NCI-H2171 (cell line): ENCODE results near the gene DNAAF8.

Source experiments
- DNase-seq: peaks from one replicate; lab custom pipeline; 2025; lab: John Stamatoyannopoulos, UW

The DNAAF8 gene

DNA sequence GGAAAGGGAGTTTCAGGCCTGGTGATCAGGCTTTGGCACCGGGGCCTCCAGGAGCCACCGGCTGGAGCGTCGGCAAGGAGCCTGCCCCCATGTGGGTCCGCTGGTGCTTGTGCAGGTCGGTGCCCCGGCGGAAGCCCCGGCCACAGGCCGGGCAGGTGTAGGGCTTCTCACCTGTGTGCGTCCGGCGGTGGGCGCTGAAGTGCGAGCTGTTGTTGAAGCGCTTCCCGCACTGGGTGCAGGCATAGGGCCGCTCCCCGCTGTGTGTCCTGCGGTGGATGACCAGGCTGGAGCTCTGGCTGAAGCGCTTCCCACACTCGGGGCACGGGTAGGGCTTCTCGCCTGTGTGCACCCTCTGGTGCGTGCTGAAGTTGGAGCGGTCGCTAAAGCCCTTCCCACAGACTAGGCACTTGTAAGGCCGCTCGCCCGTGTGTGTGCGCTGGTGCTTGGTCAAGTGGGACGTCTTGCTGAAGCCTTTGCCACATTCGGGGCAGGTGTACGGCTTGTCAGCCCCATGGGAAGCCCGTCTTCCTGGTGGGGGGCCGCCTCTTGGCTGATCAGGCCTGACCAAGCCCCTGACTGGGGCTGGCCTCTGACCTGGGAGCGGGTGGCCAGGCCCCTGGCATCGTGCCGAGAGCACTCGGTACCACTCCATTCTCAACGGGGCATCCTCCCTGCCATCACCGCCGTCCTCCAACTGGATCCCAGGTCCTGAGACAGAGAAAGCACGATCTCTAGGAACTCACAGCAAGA is 18.2 kb downstream of the DNAAF8 start:
- no peak for DNase-seq

DNA sequence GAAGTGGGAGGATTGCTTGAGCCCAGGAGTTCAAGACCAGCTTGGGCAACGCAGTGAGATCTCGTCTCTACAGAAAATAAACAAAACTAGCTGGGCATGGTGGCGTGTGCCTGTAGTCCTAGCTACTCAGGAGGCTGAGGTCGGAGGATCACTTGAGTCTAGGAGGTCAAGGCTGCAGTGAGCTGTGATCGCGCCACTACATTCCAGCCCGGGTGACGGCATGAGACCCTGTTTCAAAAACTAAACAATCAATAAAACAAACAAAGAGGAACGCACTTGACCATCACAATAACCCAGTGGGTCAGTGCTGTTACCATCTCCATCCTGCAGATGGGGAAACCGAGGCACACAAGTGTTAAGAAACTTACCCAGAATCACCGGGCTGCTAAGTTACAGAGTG is 18.9 kb downstream of the DNAAF8 start:
- DNase-seq: no peak

DNA sequence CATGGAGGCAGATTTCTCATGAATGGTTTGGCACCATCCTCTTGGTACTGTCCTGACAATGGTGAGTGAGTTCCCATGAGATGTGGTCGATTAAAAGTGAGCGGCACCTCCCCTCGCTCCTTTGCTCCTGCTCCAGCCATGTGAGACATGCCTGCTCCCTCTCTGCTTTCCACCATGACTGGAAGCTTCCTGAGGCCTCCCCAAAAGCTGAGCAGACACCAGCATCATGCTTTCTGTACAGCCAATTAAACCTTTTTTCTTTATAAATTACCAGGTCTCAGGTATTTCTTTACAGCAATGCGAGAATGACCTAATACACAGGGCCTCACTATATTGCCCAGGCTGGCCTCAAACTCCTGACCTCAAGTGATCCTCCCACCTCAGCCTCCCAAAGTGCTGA is 20.5 kb downstream of the DNAAF8 start:
- DNase-seq: no peak

DNA sequence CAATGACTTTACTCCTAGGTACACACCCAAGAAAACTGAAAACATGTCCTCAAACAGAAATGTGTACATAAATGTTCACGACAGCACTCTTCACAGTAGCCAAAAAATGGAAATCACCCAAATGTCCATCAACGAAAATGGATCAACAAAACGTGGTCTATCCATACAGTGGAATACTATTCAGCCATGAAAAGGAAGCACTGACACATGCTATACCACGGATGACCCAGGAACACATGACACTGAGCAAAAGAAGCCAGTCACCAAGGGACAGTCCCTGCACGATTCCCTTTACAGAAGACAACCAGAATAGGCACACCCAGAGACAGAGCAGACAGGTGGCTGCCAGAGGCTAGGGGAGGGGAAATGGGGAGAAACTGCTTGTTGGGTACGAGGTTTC is 21.4 kb downstream of the DNAAF8 start:
- no peak for DNase-seq

DNA sequence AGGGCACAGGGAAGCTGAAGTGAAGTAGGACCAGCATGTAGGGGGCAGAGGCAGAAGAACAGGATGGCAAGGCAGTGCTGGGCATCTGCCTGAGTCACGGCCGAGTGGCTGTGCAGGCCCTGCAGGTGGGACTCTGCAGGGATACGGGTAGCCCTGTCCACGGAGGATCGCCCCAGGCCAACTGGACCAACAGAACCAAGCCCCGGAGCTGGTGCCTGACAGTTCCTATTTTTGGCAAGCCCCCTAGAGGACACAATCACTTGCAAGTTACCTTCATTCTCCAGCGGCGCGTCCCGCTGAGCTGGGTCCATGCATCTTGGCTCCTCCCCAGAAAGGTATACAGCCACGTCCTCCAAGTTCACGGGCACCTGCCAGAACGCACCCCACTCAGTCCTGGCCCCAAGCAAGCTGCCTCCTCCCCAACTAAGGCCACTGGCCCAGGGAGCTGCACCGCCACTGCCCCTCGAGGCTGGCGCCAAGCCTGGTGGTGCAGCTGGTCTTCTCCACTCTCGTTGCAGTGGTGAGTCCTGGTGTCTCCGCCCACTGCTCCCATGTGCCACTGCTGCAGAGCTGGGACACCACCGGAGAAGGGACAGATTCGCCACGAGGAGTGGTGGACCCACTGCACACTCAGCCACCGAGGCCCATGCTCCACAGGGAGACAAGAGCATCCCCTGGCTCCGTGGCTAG is 26.0 kb downstream of the DNAAF8 start:
- no peak for DNase-seq

DNA sequence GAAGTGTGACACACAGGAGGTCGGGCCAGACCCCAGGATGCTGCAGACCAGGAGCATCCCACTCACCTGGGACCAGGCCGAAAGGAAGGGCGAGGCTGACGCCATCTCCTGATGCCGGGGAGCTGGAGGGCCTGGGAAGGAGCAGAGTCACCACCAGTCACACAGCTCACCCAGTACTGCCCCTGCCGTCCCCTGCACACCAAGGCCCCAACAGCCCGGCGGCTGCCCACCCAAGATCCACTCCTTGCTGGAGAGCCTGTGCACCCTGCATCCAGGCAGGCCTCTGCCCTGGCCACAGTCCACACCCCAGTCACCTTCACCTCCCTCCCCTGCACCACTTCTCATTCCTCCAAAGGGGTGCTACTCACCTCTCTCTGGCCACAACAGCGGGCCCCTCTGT is 27.9 kb downstream of the DNAAF8 start:
- no peak for DNase-seq

DNA sequence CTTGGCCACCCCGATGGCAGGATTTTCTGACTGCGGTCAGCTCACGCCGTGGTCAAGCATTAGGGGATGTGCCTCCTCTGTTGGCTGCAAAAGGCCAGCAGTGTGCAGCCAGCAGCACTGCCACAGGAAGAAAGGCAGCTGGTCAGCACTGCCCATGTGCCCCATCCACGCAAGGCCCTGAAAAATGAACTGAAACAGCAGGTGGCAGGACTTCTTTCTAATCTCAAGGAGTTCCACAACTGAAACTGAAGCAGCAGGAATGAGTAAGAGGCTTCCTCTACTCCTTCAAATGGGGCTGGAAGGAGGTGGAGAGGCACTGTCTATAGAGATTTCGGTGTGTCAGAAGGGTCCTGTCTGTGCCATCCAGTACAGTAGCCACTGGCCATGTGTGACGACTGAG is 29.5 kb downstream of the DNAAF8 start:
- DNase-seq: no peak

DNA sequence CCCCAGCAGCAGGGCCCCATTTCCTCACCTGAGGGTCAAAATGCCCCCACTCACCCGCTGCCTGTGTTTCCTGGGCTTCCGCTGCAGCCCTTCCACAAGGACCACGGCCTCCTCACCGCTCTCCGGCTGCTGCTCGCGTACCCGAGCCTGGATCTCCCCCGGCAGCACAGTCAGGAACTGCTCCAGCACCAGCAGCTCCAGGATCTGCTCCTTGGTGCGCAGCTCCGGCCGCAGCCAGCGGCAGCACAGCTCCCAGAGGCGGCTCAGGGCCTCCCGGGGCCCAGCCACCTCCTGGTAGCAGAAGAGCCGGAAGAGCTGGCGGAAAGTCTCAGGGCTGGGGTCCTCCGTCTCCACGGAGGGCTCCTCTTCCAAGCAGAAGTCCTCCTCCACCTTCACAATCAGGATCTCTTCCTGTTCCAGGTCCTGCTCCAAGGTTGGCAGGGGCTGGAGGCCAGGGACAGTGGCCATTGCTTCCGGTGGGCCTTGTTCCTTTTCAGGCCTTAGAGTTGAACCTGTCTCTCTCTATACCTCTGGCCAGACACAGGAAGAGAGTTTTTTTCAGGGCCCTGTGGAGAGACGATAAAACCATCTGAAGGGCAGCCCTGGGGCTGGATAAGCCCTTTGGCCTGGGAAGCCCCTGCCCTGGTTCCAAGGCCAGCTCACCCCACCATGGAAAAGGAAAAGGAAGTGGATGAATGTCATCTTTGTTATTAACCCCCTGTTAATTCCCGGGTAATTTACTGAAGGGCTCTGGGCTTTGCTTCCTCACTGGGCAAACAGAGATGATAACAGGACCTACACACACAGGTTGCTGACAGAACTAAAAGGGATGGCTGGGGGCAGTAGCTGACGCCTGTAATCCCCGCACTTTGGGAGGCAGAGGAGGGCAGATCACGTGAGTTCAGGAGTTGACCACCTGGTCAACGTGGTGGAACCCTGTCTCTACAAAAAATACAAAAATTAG is 31.5 kb downstream of the DNAAF8 start:
- no peak for DNase-seq

DNA sequence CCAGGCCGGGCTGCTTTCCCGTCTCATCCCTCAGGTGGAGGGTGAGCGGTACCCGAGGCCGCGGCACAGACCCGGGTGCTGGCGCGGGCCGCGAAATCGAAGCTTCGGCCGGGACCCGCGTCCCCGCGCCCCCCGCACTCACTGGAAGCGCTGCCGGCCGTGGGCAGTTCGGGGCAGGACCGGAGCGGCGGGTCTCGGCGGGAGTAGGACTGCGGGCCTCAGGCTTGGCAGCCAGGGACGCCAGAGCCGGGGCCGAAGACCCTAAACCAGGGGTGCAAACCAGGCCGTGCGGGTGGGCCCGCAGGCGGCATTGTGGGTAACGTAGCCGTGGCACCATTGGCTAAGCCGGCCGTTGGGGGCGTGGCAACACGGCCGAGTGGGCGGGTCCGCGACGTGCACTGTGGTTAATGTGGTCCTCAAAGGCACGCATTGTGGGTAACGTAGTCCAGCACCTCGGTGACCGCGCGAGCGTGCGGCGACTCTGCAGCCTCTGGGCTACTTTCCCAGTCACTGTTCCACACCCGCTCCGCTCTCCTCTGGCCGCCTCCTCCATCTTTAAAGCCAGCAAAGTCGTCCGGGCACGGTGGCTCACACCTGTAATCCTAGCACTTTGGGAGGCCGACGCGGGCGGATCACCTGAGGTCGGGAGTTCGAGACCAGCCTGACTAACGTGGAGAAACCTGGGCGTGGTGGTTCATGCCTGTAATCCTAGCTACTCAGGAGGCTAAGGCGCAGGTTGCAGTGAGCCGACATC is 32.7 kb downstream of the DNAAF8 start, which contains the start of gene ZNF500:
Gene ZNF500 (minus strand): TSS at position 288 of the 754 bp plus-strand sequence. CDS start 1,184 bp downstream, outside the sequence.
- peak; percentile 90 for DNase-seq

DNA sequence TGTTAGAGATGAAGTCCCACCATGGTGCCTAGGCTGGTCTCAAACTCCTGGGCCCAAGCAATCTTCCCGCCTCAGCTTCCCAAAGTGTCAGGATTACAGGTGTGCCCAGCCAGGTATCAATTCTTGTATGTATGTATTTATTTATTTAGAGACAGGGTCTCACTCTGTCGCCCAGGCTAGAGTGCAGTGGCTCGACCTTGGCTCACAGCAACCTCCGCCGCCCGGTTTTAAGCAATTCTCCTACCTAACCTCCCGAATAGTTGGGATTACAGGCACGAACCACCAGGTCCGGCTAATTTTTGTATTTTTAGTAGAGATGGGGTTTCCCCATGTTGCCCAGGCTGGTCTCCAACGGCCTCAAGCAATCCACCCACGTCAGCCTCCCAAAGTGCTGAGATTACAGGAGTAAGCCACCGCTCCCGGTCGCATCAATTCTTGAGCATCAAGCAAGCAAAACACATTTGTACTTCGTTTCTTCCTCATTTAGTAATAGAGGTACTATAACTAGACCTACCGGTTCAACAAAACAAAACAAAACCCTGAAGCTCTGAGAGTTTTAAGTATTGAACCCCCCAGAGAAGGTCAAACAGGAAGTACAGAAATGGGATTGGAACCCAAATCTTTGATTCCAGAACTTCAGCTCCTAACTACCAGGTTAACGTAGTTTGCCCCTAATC is 33.7 kb downstream of the DNAAF8 start:
- no peak for DNase-seq

DNA sequence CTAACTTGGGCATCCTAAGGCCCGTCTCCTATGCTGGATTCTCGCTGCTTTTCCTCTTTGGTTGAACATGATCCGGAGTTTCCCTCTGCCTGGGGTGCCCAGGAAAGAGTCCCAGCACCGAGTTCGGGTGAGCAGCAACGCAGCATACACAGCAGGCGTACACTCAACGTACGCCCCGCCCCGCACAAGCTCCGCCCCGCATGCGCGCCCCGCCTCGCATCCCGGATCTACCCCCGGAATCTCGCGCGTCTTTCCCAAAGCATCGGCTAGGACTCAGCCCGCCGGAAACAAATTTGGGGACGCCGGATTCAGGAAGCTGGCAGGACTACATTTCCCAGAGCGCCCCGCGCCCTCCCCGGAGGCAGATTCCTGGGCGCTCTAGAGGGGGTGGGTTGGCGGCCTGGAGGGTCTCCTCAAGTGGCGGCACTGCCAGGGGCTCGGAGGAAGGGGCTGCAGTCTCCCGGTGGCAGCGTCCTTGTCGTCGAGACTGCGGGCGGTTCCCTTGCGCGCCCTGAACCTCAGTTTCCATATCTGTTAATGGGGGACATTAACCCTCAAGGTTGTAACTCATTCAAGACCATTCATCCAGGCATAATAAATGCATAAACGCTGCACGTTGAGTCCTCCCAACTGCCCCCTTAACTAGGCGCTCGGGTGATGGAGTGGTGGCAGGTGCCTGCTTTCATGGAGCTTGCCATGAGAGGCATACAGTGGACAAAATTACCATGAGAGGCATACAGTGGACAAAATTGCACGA is 34.4 kb downstream of the DNAAF8 start:
- peak; percentile 98 for DNase-seq

DNA sequence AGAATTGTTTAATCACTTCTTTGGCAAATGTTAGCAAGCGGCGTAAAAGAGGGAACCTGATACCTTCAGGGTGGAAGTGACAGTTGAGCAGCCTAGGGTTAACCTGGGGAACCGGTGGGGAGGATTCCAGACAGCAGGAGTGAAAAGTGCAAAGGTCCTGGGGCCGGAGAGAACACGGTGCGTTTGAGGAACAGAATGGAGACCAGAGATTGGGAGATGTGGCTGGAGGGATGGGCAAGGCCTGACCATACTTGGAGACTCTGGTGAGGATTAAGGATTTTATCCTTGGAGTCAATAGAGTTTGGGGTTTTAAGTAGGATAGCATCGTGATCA is 34.9 kb downstream of the DNAAF8 start:
- no peak for DNase-seq

DNA sequence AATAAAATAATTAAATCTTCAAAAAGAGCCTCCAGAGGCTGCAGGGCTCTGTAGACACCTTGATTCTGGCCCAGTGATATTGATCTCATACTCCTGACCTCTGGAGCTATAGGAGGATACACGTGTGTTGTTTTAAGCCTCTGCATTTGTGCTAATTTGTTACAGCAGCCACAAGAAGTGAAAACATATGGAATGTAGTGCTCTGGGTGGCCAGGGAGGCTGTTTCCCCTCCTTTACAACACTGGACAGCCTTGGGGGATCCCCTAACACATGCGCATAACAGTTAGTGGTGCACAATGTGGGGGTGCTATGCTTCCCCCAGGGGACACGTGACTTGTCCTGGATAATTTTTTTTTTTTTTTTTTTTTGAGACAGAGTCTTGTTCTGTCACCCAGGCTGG is 37.3 kb downstream of the DNAAF8 start:
- no peak for DNase-seq

DNA sequence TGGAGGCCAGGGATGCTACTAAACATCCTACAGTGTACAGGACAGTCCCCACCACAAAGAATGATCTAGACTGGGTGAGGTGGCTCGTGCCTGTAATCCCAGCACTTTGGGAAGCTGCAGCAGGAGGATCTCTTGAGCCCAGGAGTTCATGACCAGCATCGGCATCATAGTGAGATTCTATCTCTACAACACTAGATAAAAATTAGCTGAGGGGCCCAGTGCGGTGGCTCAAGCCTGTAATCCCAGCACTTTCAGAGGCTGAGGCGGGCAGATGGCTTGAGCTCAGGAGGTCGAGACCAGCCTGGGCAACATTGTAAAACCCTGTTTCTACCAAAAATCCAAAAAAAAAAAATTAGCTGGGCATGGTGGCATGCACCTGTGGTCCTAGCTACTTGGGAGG is 38.0 kb downstream of the DNAAF8 start:
- no peak for DNase-seq

DNA sequence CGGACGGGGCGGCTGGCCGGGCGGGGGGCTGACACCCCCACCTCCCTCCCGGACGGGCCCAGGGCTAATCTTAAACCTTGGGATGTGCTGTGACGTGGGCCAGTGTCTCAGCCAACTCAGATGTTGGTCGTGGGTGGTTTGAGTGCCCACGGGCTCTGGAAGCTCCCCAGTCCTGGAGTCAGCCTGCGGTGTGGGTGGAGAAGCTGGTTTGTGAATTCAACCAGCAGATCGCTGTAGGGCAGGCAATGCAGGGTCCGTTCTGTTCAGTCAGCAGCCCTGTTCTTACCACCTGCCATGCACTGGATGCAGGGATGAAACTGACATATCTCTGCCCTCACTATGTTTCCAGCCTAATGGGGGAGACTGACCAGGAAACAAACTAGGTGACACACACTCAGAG is 40.7 kb downstream of the DNAAF8 start:
- no peak for DNase-seq

DNA sequence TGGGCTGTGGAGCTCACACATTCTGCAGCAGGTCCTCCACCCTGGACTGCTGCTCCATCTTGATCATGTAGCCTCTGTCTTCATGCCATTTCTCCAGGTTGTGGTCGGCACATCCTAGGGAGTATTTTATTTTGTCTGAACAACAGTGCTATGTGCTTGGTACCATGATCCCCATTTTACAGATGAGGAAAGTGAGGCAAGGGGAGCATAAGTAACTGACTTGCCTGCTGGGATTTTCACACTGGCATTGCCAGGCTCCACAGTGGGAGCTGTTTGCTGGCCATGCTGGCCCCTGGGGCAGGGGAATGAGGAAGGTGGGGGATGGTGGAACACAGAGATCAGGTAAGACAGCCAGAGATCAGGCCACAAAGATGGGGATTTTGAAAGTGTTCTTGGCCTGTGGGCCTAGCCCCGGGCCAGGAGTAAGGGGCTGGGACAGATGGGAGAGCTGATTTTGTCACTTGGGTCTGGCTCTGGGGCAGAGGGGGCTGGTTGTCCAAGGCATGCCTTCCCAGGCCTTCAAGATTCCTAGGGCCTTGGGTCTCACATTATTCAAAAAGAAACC is 41.9 kb downstream of the DNAAF8 start:
- no peak for DNase-seq

DNA sequence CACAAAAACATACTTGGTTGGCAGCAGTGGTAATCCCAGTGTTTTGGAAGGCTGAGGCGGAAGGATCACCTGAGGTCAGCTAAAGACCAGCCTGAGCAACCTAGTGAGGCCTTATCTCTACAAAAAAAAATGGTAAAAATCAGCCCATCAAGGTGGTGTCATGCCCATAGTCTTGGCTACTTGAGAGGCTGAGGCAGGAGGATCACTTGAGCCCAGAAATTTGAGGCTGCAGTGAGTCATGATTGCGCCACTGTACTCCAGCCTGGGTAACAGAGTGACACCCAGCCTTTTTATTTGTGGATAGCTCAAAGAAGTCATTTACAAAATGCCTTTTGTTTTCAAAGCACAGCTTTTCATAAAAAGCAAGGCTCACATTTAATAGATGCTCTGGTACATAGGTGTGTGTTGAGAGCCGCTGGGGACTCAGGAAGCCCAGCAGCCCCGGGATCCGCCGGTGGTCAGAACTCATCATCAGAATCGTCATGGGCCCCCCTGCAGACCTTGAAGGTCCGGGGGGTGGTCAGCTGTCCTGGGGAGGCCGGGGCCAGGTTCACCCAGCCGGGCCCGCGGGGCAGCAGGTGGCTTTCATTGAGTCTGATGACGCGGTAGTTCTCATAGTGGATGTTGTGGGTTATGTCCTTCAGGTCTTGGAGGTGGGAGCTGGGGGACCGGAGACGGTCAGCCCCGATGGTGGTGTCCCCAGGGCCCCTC is 43.2 kb downstream of the DNAAF8 start:
- DNase-seq: no peak

DNA sequence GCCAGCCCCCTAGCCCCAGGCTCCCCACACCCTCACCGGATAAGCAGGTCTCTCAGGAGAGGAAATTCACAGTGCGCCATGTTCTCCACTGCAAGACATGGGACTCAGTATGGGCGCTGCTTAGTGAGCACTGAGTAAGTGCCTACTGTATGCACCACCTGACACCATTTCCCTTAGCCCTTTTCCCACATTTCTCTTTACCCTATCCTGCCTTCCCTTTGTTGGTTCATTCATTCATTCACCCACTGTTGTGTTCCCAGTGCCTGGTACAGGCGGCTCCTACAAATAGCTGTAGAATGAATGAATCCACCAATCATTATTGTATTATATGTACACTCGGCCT is 43.7 kb downstream of the DNAAF8 start:
- no peak for DNase-seq

DNA sequence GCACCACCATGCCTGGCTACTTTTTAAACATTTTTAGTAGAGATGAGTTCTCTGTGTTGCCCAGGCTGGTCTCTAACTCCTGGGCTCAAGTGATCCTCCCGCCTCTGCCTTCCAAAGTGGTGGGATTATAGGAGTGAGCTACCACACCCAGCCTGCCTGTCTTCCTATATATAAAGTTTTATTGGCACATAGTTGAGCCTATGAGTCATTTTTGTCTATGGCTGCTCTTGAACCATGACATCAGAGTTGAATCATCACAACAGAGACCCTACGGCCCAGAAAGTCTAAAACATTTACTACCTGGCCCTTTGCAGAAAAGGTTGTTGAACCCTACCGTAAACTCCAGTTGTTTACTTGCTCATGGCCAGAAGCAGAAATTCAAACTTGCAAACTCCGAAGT is 45.9 kb downstream of the DNAAF8 start:
- DNase-seq: no peak
